CD4-positive, alpha-beta T cell treated with Interleukin-21 for 1 hour (primary cell): Measurements from ENCODE around the gene ODAD3.
"Not testable (repeated sequence)": the region's sequence is repeated elsewhere in the genome, so short reads cannot be mapped to it uniquely, and the experiment has no call there.

ENCODE experiments used
- DNase-seq: peaks from one replicate; pipeline ENCODE4 v3.0.0-alpha.2; 2020

The ODAD3 gene

GRCh38 chr19:11401808-11402543 is 32.9 kb downstream of the ODAD3 start:
- no peak for DNase-seq

GRCh38 chr19:11400798-11401197 is 34.1 kb downstream of the ODAD3 start:
- DNase-seq = no peak

GRCh38 chr19:11399667-11400066 is 35.3 kb downstream of the ODAD3 start:
- DNase-seq = no peak

- DNase-seq = no peak
These were observed 37.8 kb downstream of the ODAD3 start for GRCh38 chr19:11397089-11397610.

GRCh38 chr19:11390933-11391680 is 43.8 kb downstream of the ODAD3 start:
- DNase-seq = no peak

GRCh38 chr19:11390359-11390758 is 44.6 kb downstream of the ODAD3 start:
- DNase-seq = no peak

- no peak for DNase-seq
These were observed 47.5 kb downstream of the ODAD3 start for GRCh38 chr19:11387162-11388034.

- no peak for DNase-seq
These were observed 50.2 kb downstream of the ODAD3 start for GRCh38 chr19:11384778-11385129.

GRCh38 chr19:11383706-11384048 is 51.2 kb downstream of the ODAD3 start:
- no peak for DNase-seq

- DNase-seq = peak; percentile 48
These were observed 51.8 kb downstream of the ODAD3 start for GRCh38 chr19:11382898-11383705.

- peak; percentile 99 for DNase-seq
These were observed 54.0 kb downstream of the ODAD3 start for GRCh38 chr19:11380653-11381537.

- DNase-seq = no peak
These were observed 55.0 kb downstream of the ODAD3 start for GRCh38 chr19:11379857-11380350.

- DNase-seq = not testable (repeated sequence)
These were observed 55.6 kb downstream of the ODAD3 start for GRCh38 chr19:11379269-11379845.

GRCh38 chr19:11378319-11379189 is 56.4 kb downstream of the ODAD3 start:
- DNase-seq = no peak

- DNase-seq = no peak
These were observed 57.2 kb downstream of the ODAD3 start for GRCh38 chr19:11377756-11378155.

- DNase-seq = no peak
These were observed 57.7 kb downstream of the ODAD3 start for GRCh38 chr19:11377237-11377636.

GRCh38 chr19:11375143-11375948 is 59.6 kb downstream of the ODAD3 start:
- peak; percentile 81 for DNase-seq

- peak; percentile 99 for DNase-seq
These were observed 60.3 kb downstream of the ODAD3 start, which contains the start of gene SWSAP1 for GRCh38 chr19:11374433-11375142. TSS of gene SWSAP1 (plus strand) at chr19:11374666. CDS start at chr19:11374681, 15 bp downstream.
